Kidney (tissue), 22 donors: ENCODE data around the gene GDPD4. TPM values are rescaled to one million over a fixed set of nuclear protein-coding genes. Genes with fewer than 3 reads are reported as not detected.

Source experiments
- DNase-seq, 5 donors: peaks; one replicate each; pipeline ENCODE4 v3.0.0-alpha.2; 2013 to 2020
- FAIRE-seq: peaks from 2 replicates; lab custom pipeline; 2012; peaks lifted over from hg19 to GRCh38; lab: Jason Lieb, UNC
- H3K27ac ChIP-seq, 2 donors: one replicate each; pipeline ENCODE4 v1.7.0; 2013; ENCODE audit warnings: low read depth in 2 of 2, low read length in 2 of 2, inconsistent platforms in 1 of 2
- H3K27me3 ChIP-seq: one replicate; pipeline ENCODE4 v1.7.1; 2013; ENCODE audit warnings: low read length, inconsistent platforms; ENCODE audit not compliant: control insufficient read depth, insufficient read depth
- H3K36me3 ChIP-seq, 3 donors: one replicate each; pipeline versions ENCODE4 v1.7.0 to v1.7.1; 2013; ENCODE audit warnings: low read length in 3 of 3, control low read depth in 1 of 3, inconsistent platforms in 1 of 3; ENCODE audit not compliant: insufficient read depth in 3 of 3, control insufficient read depth in 2 of 3
- H3K4me1 ChIP-seq, 3 donors: one replicate each; pipeline versions ENCODE4 v1.7.0 to v1.7.1; 2013; ENCODE audit warnings: low read length in 3 of 3, inconsistent platforms in 1 of 3, low read depth in 1 of 3; ENCODE audit not compliant: control insufficient read depth in 2 of 3, insufficient read depth in 2 of 3
- H3K4me3 ChIP-seq, 3 donors: one replicate each; pipeline versions ENCODE4 v1.7.0 to v1.8.1; 2013; ENCODE audit warnings: low read length in 3 of 3, control low read depth in 1 of 3, inconsistent platforms in 1 of 3
- H3K9ac ChIP-seq, 3 donors: one replicate each; pipeline versions ENCODE4 v1.7.0 to v1.7.1; 2013; ENCODE audit warnings: low read length in 3 of 3, control low read depth in 1 of 3, inconsistent platforms in 1 of 3
- H3K9me3 ChIP-seq, 3 donors: one replicate each; pipeline versions ENCODE4 v1.7.0 to v1.7.1; 2013; ENCODE audit warnings: low read length in 3 of 3, control low read depth in 1 of 3, inconsistent platforms in 1 of 3; ENCODE audit not compliant: control insufficient read depth in 2 of 3, insufficient read depth in 1 of 3
- CTCF ChIP-seq: IDR thresholded peaks from 3 replicates; pipeline ENCODE4 v1.5.1; 2012; ENCODE audit warnings: mild to moderate bottlenecking, moderate library complexity, borderline replicate concordance; ENCODE audit not compliant: insufficient read depth; ENCODE audit errors: extremely low read depth
- intact Hi-C: fragments of 100-400 bp; cut with DNase I; formaldehyde crosslinking; loops from one replicate; pipeline ENCODE4 v1.11.1; 2022
- long read RNA-seq, 10 donors: library from polyadenylated mRNA in 1 of 10; unstranded in 1 of 10; transcript quantifications; one replicate each; pipeline ENCODE4 v2.0.0 and lab custom pipeline, GENCODE V29; 2021 to 2026
- polyA plus RNA-seq: library from polyadenylated mRNA; stranded (reverse); fragments of 350-450 nt; fragmentation: Illumina TruSeq; extraction: RNeasy Lipid Tissue Mini Kit (QIAGEN cat#74804); gene quantifications from one replicate; pipeline ENCODE4 v1.2.3, GENCODE V29; 2014; ENCODE audit warnings: low read depth, low replicate concordance; ENCODE audit not compliant: insufficient read depth
- total RNA-seq: library from RNA; stranded (reverse); fragmentation: NEBNext Ultra II Directional; extraction: Animal tissue kit (Norgen Biotek cat#: 25700); gene quantifications from one replicate; pipeline ENCODE4 v1.2.1, GENCODE V29; 2021
- donor health status: control.
- donor health status: control.
- donor health status: control.
- donor health status: control.
- donor health status: control.
- donor health status: DM: yes; HTN: yes; CAD: no.
- donor health status: Normal renal cell carcinoma (clear cell type).

The GDPD4 gene
- total RNA-seq (not detected), polyA plus RNA-seq (not detected)
- long read RNA-seq, donor 1, result 0 reads
- long read RNA-seq, donor 2, result 0 reads
- long read RNA-seq, donor 3, result 0 reads
- long read RNA-seq, donor 4, result 0 reads
- long read RNA-seq, donor 5, result 0 reads
- long read RNA-seq, donor 6, result 0 reads
- long read RNA-seq, donor 7, result 0 reads
- long read RNA-seq, donor 8, result 0 reads
- long read RNA-seq, donor 9, result 0 reads
- long read RNA-seq, donor 10, result 0 reads

GRCh38 chr11:77301510-77301909 lies at the start of gene GDPD4:
Gene GDPD4, minus strand, starts transcription at chr11:77301686. Its CDS starts 16,549 bp downstream, at chr11:77285137.
- no peak for TF ChIP-seq CTCF
- FAIRE-seq, result no peak
- Histone ChIP-seq H3K36me3 (no peaks in the 10 kb centered on the region), H3K27ac (no peak within 1 kb of the TSS), H3K4me1 (no peaks in the 10 kb centered on the region), H3K9ac (no peak within 1 kb of the TSS), H3K27me3 (no peaks in the 10 kb centered on the region), H3K4me3 (no peak within 1 kb of the TSS), H3K9me3 (no peaks in the 10 kb centered on the region)
- DNase-seq, result no peak
- intact Hi-C loops, result no loop called here

- no peak for DNase-seq
- Histone ChIP-seq H3K4me3 (no peak overlapping the region), H3K9ac (no peak overlapping the region), H3K36me3 (peaks cover 0 to 2% (median 0%) of the 10 kb centered on the region in 3 donors), H3K9me3 (no peaks in the 10 kb centered on the region), H3K4me1 (no peaks in the 10 kb centered on the region), H3K27ac (no peak overlapping the region), H3K27me3 (no peaks in the 10 kb centered on the region)
- TF ChIP-seq CTCF, result no peak
- intact Hi-C loops, result no loop called here
- no peak for FAIRE-seq
Observed at GRCh38 chr11:77347948-77348347, 46.5 kb upstream of the GDPD4 start.

GRCh38 chr11:77346906-77347603 lies 45.6 kb upstream of the GDPD4 start:
- TF ChIP-seq CTCF, result no peak
- FAIRE-seq, result no peak

More at GRCh38 chr11:77346906-77347603, 45.6 kb upstream of the GDPD4 start:
- Histone ChIP-seq H3K9ac (no peak overlapping the region), H3K4me3 (no peak overlapping the region), H3K4me1 (no peaks in the 10 kb centered on the region), H3K36me3 (peaks cover 0 to 5% (median 2%) of the 10 kb centered on the region in 3 donors), H3K27ac (no peak overlapping the region), H3K27me3 (no peaks in the 10 kb centered on the region), H3K9me3 (no peaks in the 10 kb centered on the region)
- DNase-seq, result no peak
- intact Hi-C loops, result no loop called here
